Pancreas (tissue), 10 donors: Measurements from ENCODE around the gene NUMA1. TPM values are rescaled to one million over a fixed set of nuclear protein-coding genes. Genes with fewer than 3 reads are reported as not detected.
A peak's percentile ranks its signal among the peaks of the same experiment; 100 is the strongest.

Experiments used
- ATAC-seq, 4 donors: fragments of 200-7000 bp; cut with Tn5 transposase; one replicate each; pipeline versions ENCODE4 v1.8.0 to v1.9.1; 2020; ENCODE audit warnings: mild to moderate bottlenecking in 4 of 4, moderate library complexity in 4 of 4
- DNase-seq, 6 donors: peaks; one replicate each; pipeline ENCODE4 v3.0.0-alpha.2; 2020
- FAIRE-seq: peaks from 2 replicates; lab custom pipeline; 2012; peaks lifted over from hg19 to GRCh38; lab: Jason Lieb, UNC
- H3K27ac ChIP-seq, 4 donors: fragments of 200-600 bp; sonication (generic); 1 replicate in 3 of 4; 2 replicates in 1 of 4; pipeline versions ENCODE4 v1.5.0 to v1.8.0; 2020
- H3K27me3 ChIP-seq, 4 donors: fragments of 200-600 bp; one replicate each; pipeline ENCODE4 v1.8.0; 2021
- H3K36me3 ChIP-seq, 3 donors: fragments of 200-600 bp; sonication (generic) in 1 of 3; one replicate each; pipeline versions ENCODE4 v1.5.0 to v1.8.0; 2020 to 2021
- H3K4me1 ChIP-seq, 3 donors: fragments of 200-600 bp; one replicate each; pipeline ENCODE4 v1.8.0; 2021
- H3K4me3 ChIP-seq, 4 donors: fragments of 200-600 bp; sonication (generic) in 2 of 4; one replicate each; pipeline versions ENCODE4 v1.5.0 to v1.8.0; 2020 to 2021
- H3K9me3 ChIP-seq, 4 donors: fragments of 200-600 bp; one replicate each; pipeline ENCODE4 v1.8.0; 2021
- CTCF ChIP-seq, 4 donors: fragments of 200-600 bp; sonication (generic) in 3 of 4; IDR thresholded peaks; one replicate each; pipeline versions ENCODE4 v1.5.0 to v1.8.0; 2021; ENCODE audit warnings: antibody characterized with exemption in 4 of 4
- WGBS, 2 donors: extraction: QIAGEN DNeasy Blood & Tissue Kit; methylation state at CpG; one replicate each; pipeline ENCODE4 v1.1.7; 2013; 5-methylcytosine and 5-hydroxymethylcytosine counted together
- intact Hi-C, 3 donors: fragments of 100-400 bp; cut with DNase I; formaldehyde crosslinking; loops; one replicate each; pipeline versions ENCODE4 v1.11.1 to v1.14.2; 2022
- polyA plus RNA-seq, 2 donors: library from polyadenylated mRNA; stranded (reverse); fragments of 200-250 nt; gene quantifications; one replicate each; pipeline ENCODE4 v1.2.3, GENCODE V29; 2013
- total RNA-seq, 6 donors: library from RNA; stranded (reverse); fragmentation: NEBNext Ultra II Directional in 4 of 6; extraction: Animal tissue kit (Norgen Biotek cat#: 25700) in 4 of 6; gene quantifications; one replicate each; pipeline versions ENCODE4 v1.2.1 to v1.2.4, GENCODE V29; 2021 to 2023
- donor health status: healthy with polysubstance abuse.
- donor health status: DM: no; HTN: no; CAD: no; lungs with moderate emphysema.
- donor health status: DM: no; HTN: no; CAD: no.
- donor health status: control.
- donor health status: control.
- donor health status: Bipolar disorder and iron deficiency.
- donor health status: DM: yes; HTN: yes; CAD: no.
- donor health status: DM: no; HTN: no; CAD: no.
- donor health status: DM: no; HTN: no; CAD: no.
- donor health status: DM: yes; HTN: yes; CAD: no.

NUMA1 gene
- total and polyA plus RNA-seq, 8 donors: 68.8 to 216 (median 99.4) TPM

GRCh38 chr11:72066855-72067254 lies 13.5 kb downstream of the NUMA1 start:
- FAIRE-seq (no peak), ATAC-seq (no peak), DNase-seq (no peak)
- Histone ChIP-seq H3K36me3 (peaks cover 0 to 6% (median 0%) of the 10 kb centered on the region in 3 donors), H3K27ac (no peak overlapping the region), H3K9me3 (no peaks in the 10 kb centered on the region), H3K4me3 (no peak overlapping the region), H3K4me1 (peaks cover 3 to 24% (median 4%) of the 10 kb centered on the region in 3 donors), H3K27me3 (no peaks in the 10 kb centered on the region)
- no peak for TF ChIP-seq CTCF (IDR thresholded peaks at IDR 0.05)
- intact Hi-C loops: no loop called here

GRCh38 chr11:72061739-72062396 lies 18.5 kb downstream of the NUMA1 start:
- DNase-seq (no peak), ATAC-seq (no peak), FAIRE-seq (no peak)
- Histone ChIP-seq H3K36me3 (no peaks in the 10 kb centered on the region), H3K4me1 (peaks cover 0 to 2% (median 0%) of the 10 kb centered on the region in 3 donors), H3K4me3 (no peak overlapping the region), H3K27me3 (no peaks in the 10 kb centered on the region), H3K9me3 (no peaks in the 10 kb centered on the region), H3K27ac (no peak overlapping the region)
- no peak for TF ChIP-seq CTCF (IDR thresholded peaks at IDR 0.05)
- 90 to 94% methylated on average over 5 of the region's 5 CpGs for WGBS, 2 donors
- intact Hi-C loops: no loop called here

- no peak overlapping the region for H3K27ac ChIP-seq
- ATAC-seq (no peak), DNase-seq (no peak), FAIRE-seq (no peak)
- H3K4me1 ChIP-seq: no peaks in the 10 kb centered on the region
- no peaks in the 10 kb centered on the region for H3K9me3 ChIP-seq
- intact Hi-C loops: no loop called here
- H3K36me3 ChIP-seq: no peaks in the 10 kb centered on the region
- TF ChIP-seq CTCF (IDR thresholded peaks at IDR 0.05): no peak
- H3K27me3 ChIP-seq: no peaks in the 10 kb centered on the region
- no peak overlapping the region for H3K4me3 ChIP-seq
- WGBS, 2 donors: 85 to 87% methylated on average over 3 of the region's 3 CpGs
Measured at GRCh38 chr11:72058416-72059034, 21.8 kb downstream of the NUMA1 start.

- WGBS, 2 donors: 44 to 51% methylated on average over 3 of the region's 3 CpGs
- peak; percentile 82 to 94 (median 92) for ATAC-seq
Measured at GRCh38 chr11:72048766-72049460, 31.4 kb downstream of the NUMA1 start.

More at GRCh38 chr11:72048766-72049460, 31.4 kb downstream of the NUMA1 start:
- H3K36me3 ChIP-seq: no peaks in the 10 kb centered on the region
- TF ChIP-seq CTCF (IDR thresholded peaks at IDR 0.05): no peak
- DNase-seq (peak in 3 of 6 donors; percentile 34 to 57 (median 56)), FAIRE-seq (no peak)
- no peak overlapping the region for H3K4me3 ChIP-seq
- no peaks in the 10 kb centered on the region for H3K9me3 ChIP-seq
- H3K4me1 ChIP-seq: peaks cover 11 to 24% (median 20%) of the 10 kb centered on the region in 3 donors
- H3K27me3 ChIP-seq: no peaks in the 10 kb centered on the region
- intact Hi-C loops: no loop called here
- H3K27ac ChIP-seq: peak overlapping the region; percentile 30 to 81 (median 48)
